Inferior parietal cortex (tissue), 1 donor: ENCODE measurements around the gene SLC22A23.

ENCODE experiments used
- DNase-seq: peaks from one replicate; pipeline ENCODE4 v3.0.0-alpha.2; 2016; ENCODE audit errors: extremely low spot score

SLC22A23 gene

GRCh38 chr6:3421791-3422434 lies 34.9 kb downstream of the SLC22A23 start:
- DNase-seq = no peak

- DNase-seq = no peak
Observed at GRCh38 chr6:3421143-3421542, 35.7 kb downstream of the SLC22A23 start.

- no peak for DNase-seq
Observed at GRCh38 chr6:3419624-3420272, 37.1 kb downstream of the SLC22A23 start.

- no peak for DNase-seq
Observed at GRCh38 chr6:3418496-3419060, 38.3 kb downstream of the SLC22A23 start.

- DNase-seq = no peak
Observed at GRCh38 chr6:3417473-3417872, 39.4 kb downstream of the SLC22A23 start.

- no peak for DNase-seq
Observed at GRCh38 chr6:3415490-3415889, 41.4 kb downstream of the SLC22A23 start.

GRCh38 chr6:3415082-3415453 lies 41.8 kb downstream of the SLC22A23 start:
- no peak for DNase-seq

- DNase-seq = no peak
Observed at GRCh38 chr6:3414327-3415081, 42.3 kb downstream of the SLC22A23 start.

- no peak for DNase-seq
Observed at GRCh38 chr6:3413592-3413991, 43.3 kb downstream of the SLC22A23 start.

GRCh38 chr6:3412779-3413500 lies 43.9 kb downstream of the SLC22A23 start:
- no peak for DNase-seq

- DNase-seq = no peak
Observed at GRCh38 chr6:3411967-3412778, 44.7 kb downstream of the SLC22A23 start.

- peak; percentile 78 for DNase-seq
Observed at GRCh38 chr6:3410385-3411360, 46.2 kb downstream of the SLC22A23 start.

GRCh38 chr6:3409699-3410384 lies 47.0 kb downstream of the SLC22A23 start:
- DNase-seq = no peak

- no peak for DNase-seq
Observed at GRCh38 chr6:3408665-3409064, 48.2 kb downstream of the SLC22A23 start.

GRCh38 chr6:3407840-3408239 lies 49.0 kb downstream of the SLC22A23 start:
- DNase-seq = no peak

- DNase-seq = no peak
Observed at GRCh38 chr6:3406891-3407809, 49.7 kb downstream of the SLC22A23 start.

- DNase-seq = no peak
Observed at GRCh38 chr6:3406362-3406821, 50.5 kb downstream of the SLC22A23 start.

GRCh38 chr6:3405679-3406078 lies 51.2 kb downstream of the SLC22A23 start:
- DNase-seq = no peak
